ENCODE data around the gene PTPRG.

Gene PTPRG

GRCh38 chr3:61743686-61744242, 182.4 kb downstream of the PTPRG start:
- H3K79me2 ChIP-seq (ENCODE audit: control insufficient read depth, insufficient read depth, low read length, poor library complexity), result no peaks in the 10 kb centered on the region
- no peaks in the 10 kb centered on the region for H3K27me3 ChIP-seq (ENCODE audit: insufficient read depth, low read length)
- H3K14ac ChIP-seq (ENCODE audit: low read length), result no peak overlapping the region
- H3K4me3 ChIP-seq (ENCODE audit: low read depth, low read length), result no peak overlapping the region
- no peak overlapping the region for H2BK5ac ChIP-seq (ENCODE audit: low read depth, low read length, poor library complexity)
- H3K27ac ChIP-seq (ENCODE audit: low read depth, low read length), result no peak overlapping the region
- no peak overlapping the region for H2BK12ac ChIP-seq (ENCODE audit: low read length)
- H4K8ac ChIP-seq (ENCODE audit: low read depth, low read length), result no peak overlapping the region
- H2AK5ac ChIP-seq (ENCODE audit: low read length), result no peak overlapping the region
- no peaks in the 10 kb centered on the region for H3K4me1 ChIP-seq (ENCODE audit: control insufficient read depth in 1 of 2, insufficient read depth in 2 of 2, low read length in 2 of 2)
- H3K9me3 ChIP-seq (ENCODE audit: insufficient read depth, low read depth, low read length), result no peaks in the 10 kb centered on the region
- no CpG with 5 or more reads among the region's 2 CpGs for WGBS (ENCODE audit: extremely low coverage, insufficient coverage, insufficient read length)
- no peak overlapping the region for H3K23ac ChIP-seq (ENCODE audit: low read length)
- no peak overlapping the region for H4K91ac ChIP-seq (ENCODE audit: low read depth, low read length)
- H3K4me2 ChIP-seq (ENCODE audit: low read length), result no peak overlapping the region
- no peak overlapping the region for H2AFZ ChIP-seq (ENCODE audit: insufficient read depth, low read length, poor library complexity)
- H3K79me1 ChIP-seq (ENCODE audit: low read length), result no peaks in the 10 kb centered on the region
- DNase-seq, result no peak
- no peaks in the 10 kb centered on the region for H3K36me3 ChIP-seq (ENCODE audit: control insufficient read depth in 1 of 2, insufficient read depth in 2 of 2, low read length in 2 of 2)
- no peak overlapping the region for H2BK120ac ChIP-seq (ENCODE audit: insufficient read depth, low read length, poor library complexity)
- H3K4ac ChIP-seq (ENCODE audit: low read depth, low read length), result no peak overlapping the region
- H4K12ac ChIP-seq (ENCODE audit: low read depth, low read length), result no peak overlapping the region
- H3K18ac ChIP-seq (ENCODE audit: low read length), result no peak overlapping the region
- no peak overlapping the region for H3K9ac ChIP-seq (ENCODE audit: low read length)

DNA sequence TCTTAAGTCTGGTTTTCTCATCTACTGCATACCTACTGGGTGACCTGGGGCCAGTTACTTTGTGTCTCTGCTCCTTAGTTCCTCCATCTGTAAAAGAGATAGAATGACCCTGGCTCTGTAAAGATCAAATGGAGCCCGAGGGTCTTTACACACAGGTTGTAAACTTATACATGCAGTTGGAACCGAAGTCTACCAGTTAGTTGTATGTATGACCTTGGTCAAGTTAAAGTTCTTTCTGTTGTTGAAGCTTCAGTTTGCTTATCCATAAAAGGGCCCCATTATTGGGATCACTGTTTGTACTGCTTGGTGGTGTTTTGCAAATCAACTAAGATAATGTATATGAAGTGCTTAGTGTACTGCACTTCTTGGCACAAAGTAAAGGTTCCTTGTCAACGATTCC, 186.9 kb downstream of the PTPRG start:
- no peak overlapping the region for H3K4ac ChIP-seq (ENCODE audit: low read depth, low read length)
- H3K18ac ChIP-seq (ENCODE audit: low read length), result no peak overlapping the region
- H4K91ac ChIP-seq (ENCODE audit: low read depth, low read length), result no peak overlapping the region
- H2BK5ac ChIP-seq (ENCODE audit: low read depth, low read length, poor library complexity), result no peak overlapping the region
- DNase-seq, result no peak
- H4K12ac ChIP-seq (ENCODE audit: low read depth, low read length), result no peak overlapping the region
- H4K8ac ChIP-seq (ENCODE audit: low read depth, low read length), result no peak overlapping the region
- H2BK120ac ChIP-seq (ENCODE audit: insufficient read depth, low read length, poor library complexity), result no peak overlapping the region
- no peaks in the 10 kb centered on the region for H3K79me2 ChIP-seq (ENCODE audit: control insufficient read depth, insufficient read depth, low read length, poor library complexity)
- no peaks in the 10 kb centered on the region for H3K36me3 ChIP-seq (ENCODE audit: control insufficient read depth in 1 of 2, insufficient read depth in 2 of 2, low read length in 2 of 2)
- no peak overlapping the region for H3K4me3 ChIP-seq (ENCODE audit: low read depth, low read length)
- no peaks in the 10 kb centered on the region for H3K4me1 ChIP-seq (ENCODE audit: control insufficient read depth in 1 of 2, insufficient read depth in 2 of 2, low read length in 2 of 2)
- no peaks in the 10 kb centered on the region for H3K79me1 ChIP-seq (ENCODE audit: low read length)
- no peak overlapping the region for H3K14ac ChIP-seq (ENCODE audit: low read length)
- no CpG with 5 or more reads among the region's 3 CpGs for WGBS (ENCODE audit: extremely low coverage, insufficient coverage, insufficient read length)
- H3K27ac ChIP-seq (ENCODE audit: low read depth, low read length), result no peak overlapping the region
- no peaks in the 10 kb centered on the region for H3K9me3 ChIP-seq (ENCODE audit: insufficient read depth, low read depth, low read length)
- H2BK12ac ChIP-seq (ENCODE audit: low read length), result no peak overlapping the region
- no peak overlapping the region for H3K9ac ChIP-seq (ENCODE audit: low read length)
- H2AK5ac ChIP-seq (ENCODE audit: low read length), result no peak overlapping the region
- no peak overlapping the region for H3K23ac ChIP-seq (ENCODE audit: low read length)
- H2AFZ ChIP-seq (ENCODE audit: insufficient read depth, low read length, poor library complexity), result no peak overlapping the region
- H3K27me3 ChIP-seq (ENCODE audit: insufficient read depth, low read length), result no peaks in the 10 kb centered on the region
- H3K4me2 ChIP-seq (ENCODE audit: low read length), result no peak overlapping the region

GRCh38 chr3:61750766-61751165, 189.4 kb downstream of the PTPRG start:
- Histone ChIP-seq H3K79me1 (ENCODE audit: low read length) (no peaks in the 10 kb centered on the region), H3K36me3 (ENCODE audit: control insufficient read depth in 1 of 2, insufficient read depth in 2 of 2, low read length in 2 of 2) (no peaks in the 10 kb centered on the region), H3K4ac (ENCODE audit: low read depth, low read length) (no peak overlapping the region), H3K9ac (ENCODE audit: low read length) (no peak overlapping the region), H3K14ac (ENCODE audit: low read length) (no peak overlapping the region), H3K23ac (ENCODE audit: low read length) (no peak overlapping the region), H3K4me3 (ENCODE audit: low read depth, low read length) (no peak overlapping the region), H4K12ac (ENCODE audit: low read depth, low read length) (no peak overlapping the region), H3K4me1 (ENCODE audit: control insufficient read depth in 1 of 2, insufficient read depth in 2 of 2, low read length in 2 of 2) (no peaks in the 10 kb centered on the region), H4K8ac (ENCODE audit: low read depth, low read length) (no peak overlapping the region), H2BK12ac (ENCODE audit: low read length) (no peak overlapping the region), H3K27ac (ENCODE audit: low read depth, low read length) (no peak overlapping the region), H3K4me2 (ENCODE audit: low read length) (no peak overlapping the region), H3K79me2 (ENCODE audit: control insufficient read depth, insufficient read depth, low read length, poor library complexity) (no peaks in the 10 kb centered on the region), H3K27me3 (ENCODE audit: insufficient read depth, low read length) (no peaks in the 10 kb centered on the region), H2AFZ (ENCODE audit: insufficient read depth, low read length, poor library complexity) (no peak overlapping the region), H3K18ac (ENCODE audit: low read length) (no peak overlapping the region), H4K91ac (ENCODE audit: low read depth, low read length) (no peak overlapping the region), H2BK5ac (ENCODE audit: low read depth, low read length, poor library complexity) (no peak overlapping the region), H3K9me3 (ENCODE audit: insufficient read depth, low read depth, low read length) (no peaks in the 10 kb centered on the region), H2AK5ac (ENCODE audit: low read length) (no peak overlapping the region), H2BK120ac (ENCODE audit: insufficient read depth, low read length, poor library complexity) (no peak overlapping the region)
- DNase-seq, result no peak
- WGBS (ENCODE audit: extremely low coverage, insufficient coverage, insufficient read length), result no CpG with 5 or more reads among the region's 2 CpGs

GRCh38 chr3:61758839-61759238, 197.5 kb downstream of the PTPRG start:
- H3K14ac ChIP-seq (ENCODE audit: low read length), result no peak overlapping the region
- H4K91ac ChIP-seq (ENCODE audit: low read depth, low read length), result no peak overlapping the region
- H3K27ac ChIP-seq (ENCODE audit: low read depth, low read length), result no peak overlapping the region
- H4K12ac ChIP-seq (ENCODE audit: low read depth, low read length), result no peak overlapping the region
- H3K27me3 ChIP-seq (ENCODE audit: insufficient read depth, low read length), result no peaks in the 10 kb centered on the region
- H3K4me2 ChIP-seq (ENCODE audit: low read length), result no peak overlapping the region
- no peak overlapping the region for H4K8ac ChIP-seq (ENCODE audit: low read depth, low read length)
- no peak overlapping the region for H3K9ac ChIP-seq (ENCODE audit: low read length)
- H3K4me3 ChIP-seq (ENCODE audit: low read depth, low read length), result no peak overlapping the region
- no peak overlapping the region for H2AFZ ChIP-seq (ENCODE audit: insufficient read depth, low read length, poor library complexity)
- H3K79me2 ChIP-seq (ENCODE audit: control insufficient read depth, insufficient read depth, low read length, poor library complexity), result no peaks in the 10 kb centered on the region
- H3K9me3 ChIP-seq (ENCODE audit: insufficient read depth, low read depth, low read length), result no peaks in the 10 kb centered on the region
- no peaks in the 10 kb centered on the region for H3K4me1 ChIP-seq (ENCODE audit: control insufficient read depth in 1 of 2, insufficient read depth in 2 of 2, low read length in 2 of 2)
- no peak for DNase-seq
- H2BK5ac ChIP-seq (ENCODE audit: low read depth, low read length, poor library complexity), result no peak overlapping the region
- no peak overlapping the region for H2AK5ac ChIP-seq (ENCODE audit: low read length)
- H2BK120ac ChIP-seq (ENCODE audit: insufficient read depth, low read length, poor library complexity), result no peak overlapping the region
- no peak overlapping the region for H3K23ac ChIP-seq (ENCODE audit: low read length)
- H3K36me3 ChIP-seq (ENCODE audit: control insufficient read depth in 1 of 2, insufficient read depth in 2 of 2, low read length in 2 of 2), result no peaks in the 10 kb centered on the region
- H3K4ac ChIP-seq (ENCODE audit: low read depth, low read length), result no peak overlapping the region
- no CpG with 5 or more reads among the region's 3 CpGs for WGBS (ENCODE audit: extremely low coverage, insufficient coverage, insufficient read length)
- H3K79me1 ChIP-seq (ENCODE audit: low read length), result no peaks in the 10 kb centered on the region
- H3K18ac ChIP-seq (ENCODE audit: low read length), result no peak overlapping the region
- no peak overlapping the region for H2BK12ac ChIP-seq (ENCODE audit: low read length)
